H1 (cell line): ENCODE results near the gene LTB4R. TPM values are rescaled to one million over a fixed set of nuclear protein-coding genes. Genes with fewer than 3 reads are reported as not detected.

Experiments
- CTCF ChIP-seq, 3 experiments: IDR thresholded peaks; 1 replicate in 2 of 3; 2 replicates in 1 of 3; pipeline versions ENCODE4 v1.5.1 to v1.6.1; 2011; ENCODE audit warnings: low read length in 3 of 3, mild to moderate bottlenecking in 3 of 3, inconsistent platforms in 2 of 3, low read depth in 1 of 3, moderate library complexity in 1 of 3; ENCODE audit not compliant: insufficient read depth in 1 of 3; ENCODE audit errors: control extremely low read depth in 1 of 3
- TBP ChIP-seq: IDR thresholded peaks from 2 replicates; pipeline ENCODE4 v1.6.1; 2011; ENCODE audit warnings: low read depth, low read length, improper control_type of control experiment
- polyA plus RNA-seq, 7 experiments: library from polyadenylated mRNA; depleted of rRNA in 3 of 7; stranded (reverse) in 5 of 7; unstranded in 2 of 7; fragments of >200 nt in 5 of 7; fragments of 200-250 nt in 2 of 7; gene quantifications; 1 replicate in 5 of 7; 2 replicates in 1 of 7; 4 replicates in 1 of 7; pipeline versions ENCODE4 v1.2.1 to v1.2.3, GENCODE V29; 2011 to 2013; ENCODE audit warnings: missing spikeins in 2 of 7, mixed read lengths in 2 of 7
- total RNA-seq: library from RNA; stranded (reverse); fragmentation: NEBNext Ultra II Directional; extraction: Animal tissue kit (Norgen Biotek cat#: 25700); gene quantifications from 2 replicates; pipeline ENCODE4 v1.2.1, GENCODE V29; 2021

Gene LTB4R
- total and polyA plus RNA-seq, 2 of the 8 experiments (the other 6 are each of a cell fraction or from before 2014, with no cell fraction given): 4.1 to 6.7 TPM

- TF ChIP-seq CTCF (IDR thresholded peaks at IDR 0.05; ENCODE audit: control extremely low read depth in 1 of 3, insufficient read depth in 1 of 3, low read depth in 1 of 3, low read length in 3 of 3) (no peak), TBP (no peak)
These were observed 48.2 kb upstream of the LTB4R start, which contains the start of gene TGM1 (continued) for GRCh38 chr14:24262821-24263733.
